Stimulated activated CD8-positive, alpha-beta memory T cell treated with anti-CD3 and anti-CD28 coated beads, Interleukin-15, amount 100 ng/mL, for 24 hours (primary cell): ENCODE results near the gene TACC2.
"Not testable (repeated sequence)": the region's sequence is repeated elsewhere in the genome, so short reads cannot be mapped to it uniquely, and the experiment has no call there.

Source experiments
- DNase-seq: peaks from one replicate; pipeline ENCODE4 v3.0.0-alpha.2; 2020; ENCODE audit warnings: low read depth

TACC2 gene, protein sequence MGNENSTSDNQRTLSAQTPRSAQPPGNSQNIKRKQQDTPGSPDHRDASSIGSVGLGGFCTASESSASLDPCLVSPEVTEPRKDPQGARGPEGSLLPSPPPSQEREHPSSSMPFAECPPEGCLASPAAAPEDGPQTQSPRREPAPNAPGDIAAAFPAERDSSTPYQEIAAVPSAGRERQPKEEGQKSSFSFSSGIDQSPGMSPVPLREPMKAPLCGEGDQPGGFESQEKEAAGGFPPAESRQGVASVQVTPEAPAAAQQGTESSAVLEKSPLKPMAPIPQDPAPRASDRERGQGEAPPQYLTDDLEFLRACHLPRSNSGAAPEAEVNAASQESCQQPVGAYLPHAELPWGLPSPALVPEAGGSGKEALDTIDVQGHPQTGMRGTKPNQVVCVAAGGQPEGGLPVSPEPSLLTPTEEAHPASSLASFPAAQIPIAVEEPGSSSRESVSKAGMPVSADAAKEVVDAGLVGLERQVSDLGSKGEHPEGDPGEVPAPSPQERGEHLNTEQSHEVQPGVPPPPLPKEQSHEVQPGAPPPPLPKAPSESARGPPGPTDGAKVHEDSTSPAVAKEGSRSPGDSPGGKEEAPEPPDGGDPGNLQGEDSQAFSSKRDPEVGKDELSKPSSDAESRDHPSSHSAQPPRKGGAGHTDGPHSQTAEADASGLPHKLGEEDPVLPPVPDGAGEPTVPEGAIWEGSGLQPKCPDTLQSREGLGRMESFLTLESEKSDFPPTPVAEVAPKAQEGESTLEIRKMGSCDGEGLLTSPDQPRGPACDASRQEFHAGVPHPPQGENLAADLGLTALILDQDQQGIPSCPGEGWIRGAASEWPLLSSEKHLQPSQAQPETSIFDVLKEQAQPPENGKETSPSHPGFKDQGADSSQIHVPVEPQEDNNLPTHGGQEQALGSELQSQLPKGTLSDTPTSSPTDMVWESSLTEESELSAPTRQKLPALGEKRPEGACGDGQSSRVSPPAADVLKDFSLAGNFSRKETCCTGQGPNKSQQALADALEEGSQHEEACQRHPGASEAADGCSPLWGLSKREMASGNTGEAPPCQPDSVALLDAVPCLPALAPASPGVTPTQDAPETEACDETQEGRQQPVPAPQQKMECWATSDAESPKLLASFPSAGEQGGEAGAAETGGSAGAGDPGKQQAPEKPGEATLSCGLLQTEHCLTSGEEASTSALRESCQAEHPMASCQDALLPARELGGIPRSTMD (N-terminal part only)

DNA sequence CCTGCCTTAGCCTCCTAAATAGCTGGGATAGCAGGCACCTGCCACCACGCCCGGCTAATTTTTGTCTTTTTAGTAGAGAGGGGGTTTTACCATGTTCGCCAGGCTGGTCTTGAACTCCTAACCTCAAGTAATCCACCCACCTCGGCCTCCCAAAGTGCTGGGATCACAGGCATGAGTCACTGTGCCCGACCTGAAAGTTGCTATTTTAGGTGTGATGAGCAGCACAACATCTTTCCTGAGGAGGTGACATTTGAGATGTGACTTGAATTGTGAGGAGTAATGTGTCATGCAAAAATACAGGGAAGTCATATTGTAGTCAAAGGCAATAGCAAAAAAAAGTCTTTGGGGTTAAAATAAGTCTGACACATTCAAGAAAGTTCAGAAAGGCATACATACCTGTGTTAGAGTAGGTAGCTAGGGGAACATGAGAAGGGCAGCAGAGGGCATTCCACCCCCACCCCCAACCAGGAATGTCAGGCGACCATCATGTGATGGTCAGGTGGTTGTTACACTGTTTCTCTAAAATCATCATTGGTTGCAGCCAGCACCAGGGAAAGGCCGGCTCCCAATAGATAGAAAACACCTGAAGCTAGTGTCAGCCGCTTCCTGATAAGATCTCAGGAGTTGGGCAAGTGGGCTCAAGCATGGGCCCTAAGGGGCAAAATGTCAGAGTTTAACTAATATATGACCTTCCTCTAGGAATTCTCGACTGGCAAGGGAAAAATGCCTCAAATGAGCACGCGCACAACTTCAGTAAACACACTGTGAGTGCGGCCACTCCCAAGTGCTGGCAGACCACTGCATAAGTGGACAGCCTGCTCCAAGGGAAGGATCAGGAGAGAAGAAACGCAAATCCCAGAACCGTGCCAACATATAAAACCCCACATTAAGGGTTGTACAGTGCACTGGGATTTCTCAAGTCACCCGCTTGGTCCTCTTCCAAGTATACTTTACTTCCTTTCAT lies at the start of gene TACC2:
Gene TACC2 (plus strand): TSS at position 803 of the 964 bp plus-strand sequence. CDS start 32,819 bp downstream, outside the sequence.
- no peak for DNase-seq

DNA sequence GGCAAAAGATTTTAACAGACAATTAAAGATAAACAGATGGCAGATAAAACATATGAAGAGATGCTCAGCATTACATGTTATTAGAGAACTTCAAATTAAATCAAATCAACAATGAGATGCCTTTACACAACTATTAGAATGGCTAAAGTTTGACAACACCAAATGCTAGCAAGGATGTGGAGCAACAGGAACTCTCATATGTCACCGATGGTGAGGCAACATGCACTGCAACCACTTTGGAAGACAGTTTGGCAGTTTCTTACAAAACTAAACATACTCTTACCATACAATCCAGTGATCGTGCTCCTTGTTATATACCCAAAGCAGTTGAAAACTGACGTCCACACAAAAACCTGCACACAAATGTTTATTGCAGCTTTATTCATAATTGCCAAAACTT lies 47.4 kb upstream of the TACC2 start:
- no peak for DNase-seq

DNA sequence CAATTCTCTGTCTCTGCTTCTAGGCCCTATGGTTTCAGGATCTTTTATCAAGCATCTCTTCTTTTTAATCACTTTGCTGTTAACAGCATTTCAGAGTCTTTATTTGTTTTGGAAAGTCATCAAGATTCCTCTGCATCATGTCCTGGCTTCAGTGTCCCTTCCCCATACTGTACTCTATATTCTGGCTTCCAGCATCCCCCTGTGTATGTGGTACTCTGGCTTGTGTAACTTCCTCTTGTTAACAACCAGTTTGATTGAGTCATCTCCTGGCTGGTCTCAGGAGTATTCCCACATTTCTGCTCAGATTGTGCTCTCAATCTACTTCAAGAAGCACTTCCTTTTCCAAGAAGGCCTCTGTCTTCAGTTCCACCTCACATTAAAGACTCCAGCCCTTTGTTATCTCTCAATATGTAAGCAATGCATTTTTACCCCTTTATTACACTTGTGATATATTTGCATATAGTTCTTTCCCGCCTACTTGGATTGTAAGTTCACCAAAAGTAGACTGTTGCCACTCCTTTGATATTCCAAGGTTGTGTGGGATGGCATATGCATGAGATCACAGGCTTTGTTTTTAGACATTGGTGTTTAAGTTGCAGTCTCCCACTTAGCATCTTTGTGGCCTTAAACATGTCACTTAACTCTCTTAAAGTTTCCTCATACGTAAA lies 46.1 kb upstream of the TACC2 start:
- DNase-seq = no peak

DNA sequence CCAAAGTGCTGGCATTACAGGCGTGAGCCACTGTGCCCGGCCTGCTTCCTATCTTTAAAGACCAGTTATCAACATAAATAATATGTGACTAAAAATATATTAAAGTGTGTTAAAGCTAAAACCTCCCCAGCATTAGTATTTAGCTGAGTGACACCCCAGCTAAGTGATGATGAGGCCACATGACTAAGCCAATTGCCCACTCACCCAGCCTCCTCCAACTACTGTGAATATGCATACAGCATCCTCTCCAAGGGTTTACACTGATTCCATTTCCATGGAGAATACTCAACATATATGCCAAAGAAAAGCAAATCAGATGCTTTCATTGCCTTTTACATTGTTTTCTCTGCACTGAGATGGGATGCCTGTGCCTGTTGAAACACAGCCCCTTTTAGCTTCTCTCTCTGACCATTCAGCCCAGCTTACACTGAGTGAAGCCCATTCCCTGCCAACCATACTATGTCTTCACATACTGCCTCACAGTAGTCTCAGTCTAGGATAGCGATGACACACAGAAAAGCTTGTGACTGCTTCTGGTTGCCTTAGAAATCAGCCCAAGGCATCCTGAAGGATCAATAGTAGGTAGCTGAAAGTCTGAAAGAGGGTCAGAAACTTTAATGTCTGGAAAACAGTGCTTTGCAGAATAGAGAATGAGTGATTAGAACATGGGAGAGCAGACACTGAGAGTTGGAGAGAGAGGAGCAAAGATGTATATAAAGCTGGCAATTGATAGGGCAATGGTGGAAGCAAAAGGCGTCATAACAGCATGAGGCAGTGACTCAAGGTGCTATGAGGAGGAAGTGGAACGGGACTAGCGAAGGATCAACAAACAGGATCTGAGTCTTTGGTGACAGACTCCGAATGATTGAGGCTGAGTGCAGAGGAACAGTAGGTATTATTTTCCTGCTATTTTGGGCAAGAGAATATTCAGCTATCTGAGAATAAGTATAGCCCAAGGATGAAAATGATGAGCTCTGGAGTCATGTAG lies 41.3 kb upstream of the TACC2 start:
- DNase-seq = no peak

DNA sequence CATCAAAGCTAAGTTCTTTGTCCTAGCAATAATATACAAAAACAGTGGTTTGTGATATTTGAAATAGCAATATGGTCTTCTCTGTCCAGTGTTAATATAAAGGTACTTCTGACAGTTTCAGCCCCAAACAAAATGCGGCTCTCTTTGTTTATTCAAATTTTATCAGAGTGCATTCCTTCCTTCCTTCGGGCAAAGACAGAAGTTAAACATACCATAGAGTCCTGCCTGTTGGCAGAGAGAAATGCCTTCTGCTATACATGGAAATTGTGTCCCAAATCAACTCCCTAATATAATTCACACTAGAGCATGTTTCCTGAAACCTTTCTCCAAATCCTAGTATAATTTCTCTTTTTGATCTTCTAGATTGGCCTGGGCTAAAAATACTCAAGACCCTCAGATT lies 39.9 kb upstream of the TACC2 start:
- DNase-seq = no peak

DNA sequence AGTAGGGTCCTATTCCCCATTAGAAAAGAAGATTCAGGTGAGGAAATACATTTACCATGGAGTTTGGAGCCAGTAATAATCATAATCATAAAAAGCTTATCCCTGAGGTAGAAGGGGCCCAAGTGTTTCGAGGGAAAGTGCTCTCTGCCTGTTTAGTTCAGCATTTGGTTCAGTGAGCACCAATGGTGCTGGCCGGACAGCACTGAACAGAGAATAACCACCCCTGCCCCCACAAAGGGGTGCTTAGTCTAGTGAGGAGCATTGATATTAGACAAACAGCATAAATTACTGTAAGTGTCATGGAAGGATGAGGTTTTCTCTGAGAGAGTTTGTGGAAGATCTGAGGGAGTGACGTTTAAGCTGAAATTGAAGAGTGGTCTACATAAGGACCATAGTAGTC lies 39.5 kb upstream of the TACC2 start:
- no peak for DNase-seq

DNA sequence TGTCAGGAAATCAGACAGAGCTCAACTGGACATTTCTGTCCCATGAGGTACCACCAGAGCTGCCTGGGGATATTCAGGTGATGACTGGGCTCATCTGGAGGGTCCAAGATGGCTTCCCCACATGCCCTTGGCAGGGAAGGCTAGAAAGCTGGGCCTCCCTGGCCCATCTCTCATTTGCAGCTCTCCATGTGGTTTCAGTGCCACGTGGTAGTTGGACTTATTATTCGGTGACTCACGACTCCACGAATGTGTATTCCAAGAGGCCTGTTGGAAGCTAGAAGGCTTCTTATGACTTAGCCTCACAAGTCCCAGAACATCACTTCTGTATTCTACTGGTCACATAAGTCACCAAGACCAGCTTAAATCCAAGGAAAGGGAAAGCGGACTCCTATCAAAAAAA lies 36.7 kb upstream of the TACC2 start:
- DNase-seq = no peak

DNA sequence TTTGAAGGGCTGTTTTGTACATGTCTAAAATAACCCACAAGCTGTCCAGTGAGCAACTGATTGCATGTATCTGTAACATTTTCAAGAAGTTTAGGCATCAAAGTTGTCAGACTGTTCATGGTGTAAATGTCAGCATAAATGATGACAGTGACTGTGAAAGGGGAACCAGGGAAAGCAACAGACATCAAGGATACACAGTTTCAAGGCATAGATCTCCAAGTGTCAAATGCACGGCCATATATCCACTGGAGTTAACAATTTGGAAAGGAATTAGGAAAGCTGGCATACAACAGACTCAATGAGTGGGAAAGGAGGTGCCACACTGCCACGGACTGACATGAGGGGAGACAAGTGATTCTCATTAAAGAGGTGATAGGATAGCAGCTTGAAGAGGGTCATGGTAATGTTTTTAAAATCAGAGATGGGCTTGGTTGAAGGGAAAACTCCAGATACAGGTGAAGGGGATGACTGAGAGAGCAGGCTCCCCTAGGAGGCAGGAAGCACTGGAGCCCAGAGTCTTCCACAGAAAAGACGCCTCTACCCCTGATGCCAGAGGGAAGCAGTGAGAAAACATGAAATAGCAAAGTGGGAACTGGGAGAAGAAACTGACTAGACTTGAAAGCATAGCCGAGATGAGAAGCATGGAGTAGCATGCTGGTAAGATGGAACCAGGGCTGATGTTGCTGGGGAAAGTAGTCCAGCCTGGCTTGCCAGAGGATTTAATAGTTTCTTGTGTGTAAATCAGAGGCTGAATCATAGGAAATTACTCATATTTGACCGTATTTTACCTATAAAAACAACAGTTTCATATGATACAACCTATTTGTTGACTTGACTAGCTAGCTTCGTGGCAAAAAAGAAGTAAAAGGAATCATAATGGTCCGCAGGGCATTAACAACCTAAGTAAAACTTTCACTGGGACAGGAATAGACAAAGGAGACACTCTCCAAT lies 32.6 kb upstream of the TACC2 start:
- DNase-seq = no peak

DNA sequence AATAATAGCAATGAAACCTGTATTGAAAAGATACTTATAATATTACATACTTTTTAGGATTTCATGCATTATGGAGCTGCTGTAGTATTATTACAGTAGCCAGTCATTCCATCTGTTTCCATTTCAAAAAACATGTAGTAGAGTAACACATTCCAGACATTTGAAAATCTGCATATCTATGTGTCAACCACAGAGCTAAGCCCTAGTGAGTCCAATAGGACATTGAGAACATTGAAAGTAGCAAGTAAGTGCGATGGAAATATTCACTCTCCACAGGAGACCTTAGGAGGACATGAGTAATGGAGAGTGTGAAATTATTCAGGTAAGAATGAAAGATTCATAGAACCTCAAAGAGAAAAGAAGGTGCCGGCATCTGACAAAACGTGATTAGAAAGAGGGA lies 29.3 kb upstream of the TACC2 start:
- no peak for DNase-seq

DNA sequence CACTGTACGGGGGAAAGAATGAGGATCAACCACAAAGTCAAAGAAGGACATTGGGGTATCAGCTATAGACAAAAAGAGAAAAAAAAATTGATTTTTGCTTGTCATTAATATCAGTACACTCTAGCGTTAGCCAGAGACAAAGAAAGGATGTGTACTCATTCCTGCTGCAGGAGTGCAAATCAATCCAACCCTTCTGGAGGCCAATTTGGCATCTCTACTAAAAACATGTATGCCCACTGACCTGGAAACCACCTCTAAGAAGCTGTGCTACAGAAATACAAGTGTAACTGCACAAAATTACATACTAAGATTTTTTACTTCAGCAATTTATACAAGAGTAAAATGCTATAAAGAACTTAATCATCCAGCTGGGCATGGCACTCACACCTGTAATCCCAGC lies 27.5 kb upstream of the TACC2 start:
- no peak for DNase-seq

DNA sequence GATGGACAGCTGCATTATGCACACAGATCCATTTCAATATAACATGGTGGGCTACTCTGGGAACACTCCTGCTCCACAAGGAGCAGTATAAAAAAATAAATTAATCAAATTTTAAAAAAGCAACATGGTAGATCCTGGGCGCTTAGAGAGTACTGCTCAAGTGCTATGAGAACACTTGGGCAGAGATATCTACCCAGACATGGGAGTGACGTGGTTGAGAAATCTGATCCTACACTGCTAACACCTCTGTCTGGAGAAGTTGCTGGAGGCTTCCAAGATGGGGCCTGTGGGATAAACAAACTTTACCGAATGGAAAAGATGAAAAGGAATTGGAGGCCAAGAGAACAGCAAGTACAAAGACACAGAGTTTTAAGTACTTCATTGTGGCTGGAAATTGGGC lies 23.0 kb upstream of the TACC2 start:
- no peak for DNase-seq

DNA sequence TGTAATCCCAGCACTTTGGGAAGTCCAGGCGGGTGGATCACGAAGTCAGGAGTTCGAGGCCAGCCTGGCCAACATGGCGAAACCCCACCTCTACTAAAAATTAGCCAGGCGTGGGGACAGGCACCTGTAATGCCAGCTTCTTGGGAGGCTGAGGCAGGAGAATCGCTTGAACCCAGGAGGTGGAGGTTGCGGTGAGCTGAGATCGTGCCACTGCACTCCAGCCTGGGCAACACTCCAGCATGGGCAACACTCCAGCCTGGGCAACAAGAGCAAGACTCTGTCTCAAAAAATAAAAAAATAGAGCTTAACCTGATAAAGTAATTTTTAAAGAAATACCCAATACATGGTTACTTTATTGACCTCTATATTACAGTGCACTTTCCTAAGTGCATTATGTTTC lies 19.9 kb upstream of the TACC2 start:
- not testable (repeated sequence) for DNase-seq

DNA sequence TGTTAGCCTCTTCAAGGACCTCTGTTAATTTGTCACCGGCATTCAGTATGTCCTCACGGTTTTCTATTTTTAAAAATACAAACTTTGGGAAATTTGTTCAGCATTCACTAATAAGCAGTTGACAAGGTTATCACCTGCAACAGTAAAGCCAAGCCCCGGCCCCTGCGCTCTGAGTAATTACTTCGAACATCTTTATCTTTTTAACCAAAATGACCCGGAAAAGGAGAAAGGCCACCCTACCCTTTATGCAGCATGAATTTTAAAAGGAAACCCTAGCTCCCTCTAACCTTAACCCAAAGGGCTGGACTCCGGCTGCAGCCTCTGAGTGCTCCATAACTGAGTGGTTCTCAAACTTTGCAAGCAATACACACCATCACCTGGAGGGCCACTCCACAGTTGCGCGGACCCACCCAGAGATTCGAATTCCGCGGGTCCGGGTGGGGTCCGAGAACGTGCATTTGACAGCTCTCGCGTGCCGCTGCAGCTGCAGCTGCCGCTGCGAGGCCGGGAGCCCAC lies 14.9 kb upstream of the TACC2 start:
- peak; percentile 5 for DNase-seq

DNA sequence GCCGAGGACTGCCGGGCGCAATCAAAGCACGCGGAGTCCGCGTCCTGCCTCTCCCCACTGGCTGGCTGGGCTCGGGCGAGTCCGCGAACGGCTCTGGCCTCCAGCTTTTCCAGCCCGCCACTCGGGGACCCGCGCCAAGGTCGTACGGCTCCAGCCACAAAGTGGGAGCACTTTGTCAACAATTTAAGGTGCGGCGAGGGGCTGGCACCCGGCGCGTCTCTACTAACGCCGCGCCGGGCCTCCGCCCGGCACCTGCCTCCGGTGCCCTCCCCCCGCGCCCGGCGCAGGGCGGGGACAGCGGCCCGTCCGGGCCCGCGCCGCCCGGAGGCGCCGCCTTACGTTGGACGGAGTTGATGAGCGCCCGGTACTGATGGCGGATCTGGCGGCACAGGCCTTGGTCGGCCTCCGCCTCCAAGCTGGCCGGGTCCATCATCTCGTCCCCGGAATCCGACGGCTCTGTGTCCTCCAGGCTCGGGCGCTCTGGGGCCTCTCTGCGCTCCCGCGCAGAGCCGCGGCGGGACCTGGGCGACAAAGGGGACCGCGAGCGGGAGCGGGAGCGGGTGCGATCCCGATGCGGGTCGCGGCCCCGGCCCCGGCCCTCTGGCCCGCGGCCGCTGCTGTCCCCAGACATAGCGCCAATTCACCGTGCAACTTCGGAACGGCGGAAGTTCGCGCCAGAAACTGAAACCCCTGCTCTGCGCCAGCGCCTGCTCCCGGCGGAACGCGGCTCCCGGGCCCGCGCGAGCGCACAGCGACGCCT lies 14.2 kb upstream of the TACC2 start, which contains the start of gene NSMCE4A:
Gene NSMCE4A (minus strand): TSS at position 683 of the 760 bp plus-strand sequence. CDS start 52 bp downstream, at position 631.
- DNase-seq = peak; percentile 61

DNA sequence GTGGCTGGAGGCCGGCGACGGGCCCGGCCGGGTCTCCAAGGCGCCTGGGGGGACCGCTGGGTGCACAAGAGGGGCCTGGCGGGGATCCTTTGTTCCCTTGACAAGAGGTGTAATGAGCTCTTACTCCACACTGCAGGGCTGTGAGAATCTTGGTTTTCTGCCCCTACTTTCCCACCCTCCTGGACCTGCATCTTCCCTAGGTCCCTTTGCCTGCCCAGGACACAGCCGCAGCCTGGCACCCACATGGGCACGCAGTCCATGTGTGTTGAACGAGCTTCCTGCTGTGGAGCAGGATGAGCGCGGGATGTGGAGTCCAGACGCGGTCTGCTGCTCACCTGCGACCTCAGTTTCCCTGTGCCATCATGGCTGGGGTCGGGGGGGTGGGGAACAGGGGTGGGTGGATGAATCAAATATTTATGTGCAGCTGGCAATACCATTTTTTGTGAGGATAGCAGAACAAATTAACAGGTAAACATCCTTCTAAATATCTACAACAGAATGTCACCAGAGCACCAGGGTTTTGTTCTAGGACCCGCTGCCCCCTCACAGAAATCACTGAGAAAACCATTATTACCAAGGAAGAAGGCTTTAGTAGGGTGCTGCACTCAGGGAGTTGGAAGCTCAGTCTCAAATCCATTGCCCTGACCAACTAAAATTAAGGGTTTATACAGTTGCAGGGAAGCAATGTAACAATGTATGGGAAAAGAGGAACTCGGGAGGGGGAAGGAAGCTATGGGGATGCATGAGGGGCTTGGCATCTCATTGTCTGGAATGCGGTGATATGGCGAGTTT lies 13.5 kb upstream of the TACC2 start:
- DNase-seq = no peak

DNA sequence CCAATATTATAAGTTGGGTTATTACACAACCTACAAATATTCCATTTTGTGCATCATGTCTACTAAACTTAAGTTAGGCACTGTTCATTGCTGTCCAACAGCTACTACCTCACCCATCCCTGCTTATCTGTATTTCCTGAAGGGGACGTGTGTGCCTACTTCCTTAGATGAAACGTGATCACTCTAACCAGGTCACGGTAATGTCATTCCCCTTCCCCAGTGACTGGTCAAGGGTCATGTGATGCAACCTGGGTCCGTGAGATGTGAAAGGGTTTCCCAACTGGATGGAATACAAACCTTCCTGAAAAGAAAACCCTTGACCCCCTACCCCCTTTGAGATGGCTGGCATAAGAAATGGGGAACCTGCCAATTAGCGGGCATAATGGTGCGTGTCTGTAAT lies 12.4 kb upstream of the TACC2 start:
- DNase-seq = no peak
